ENCODE data around the gene NEK11.
"Not testable (repeated sequence)": the region's sequence is repeated elsewhere in the genome, so short reads cannot be mapped to it uniquely, and the experiment has no call there.

Gene NEK11

GRCh38 chr3:131306242-131306641, 279.6 kb downstream of the NEK11 start:
- no peak for DNase-seq

- no peak for DNase-seq
Measured at GRCh38 chr3:131314318-131314717, 287.6 kb downstream of the NEK11 start.

GRCh38 chr3:131315162-131315561, 288.5 kb downstream of the NEK11 start:
- DNase-seq: no peak

- no peak for DNase-seq
Measured at GRCh38 chr3:131317667-131318066, 291.0 kb downstream of the NEK11 start.

- DNase-seq: no peak
Measured at GRCh38 chr3:131323014-131323413, 296.3 kb downstream of the NEK11 start.

- no peak for DNase-seq
Measured at GRCh38 chr3:131323792-131324191, 297.1 kb downstream of the NEK11 start.

- DNase-seq: no peak
Measured at GRCh38 chr3:131324923-131325322, 298.2 kb downstream of the NEK11 start.

GRCh38 chr3:131326307-131326706, 299.6 kb downstream of the NEK11 start:
- no peak for DNase-seq

GRCh38 chr3:131328721-131329120, 302.0 kb downstream of the NEK11 start:
- no peak for DNase-seq

GRCh38 chr3:131329774-131330173, 303.1 kb downstream of the NEK11 start:
- DNase-seq: no peak

- DNase-seq: not testable (repeated sequence)
Measured at GRCh38 chr3:131331456-131332085, 304.9 kb downstream of the NEK11 start.

- DNase-seq: no peak
Measured at GRCh38 chr3:131338948-131339640, 312.4 kb downstream of the NEK11 start.

- no peak for DNase-seq
Measured at GRCh38 chr3:131341761-131342160, 315.1 kb downstream of the NEK11 start.

- no peak for DNase-seq
Measured at GRCh38 chr3:131348911-131349310, 322.2 kb downstream of the NEK11 start.

- no peak for DNase-seq
Measured at GRCh38 chr3:131349454-131349853, 322.8 kb downstream of the NEK11 start.

- no peak for DNase-seq
Measured at GRCh38 chr3:131349946-131350347, 323.3 kb downstream of the NEK11 start.

GRCh38 chr3:131350506-131350905, 323.8 kb downstream of the NEK11 start:
- no peak for DNase-seq

GRCh38 chr3:131353016-131353877, 326.6 kb downstream of the NEK11 start:
- DNase-seq: no peak

GRCh38 chr3:131353986-131354385, 327.3 kb downstream of the NEK11 start:
- DNase-seq: no peak

- DNase-seq: no peak
Measured at GRCh38 chr3:131356006-131356595, 329.4 kb downstream of the NEK11 start.

- no peak for DNase-seq
Measured at GRCh38 chr3:131357275-131357674, 330.6 kb downstream of the NEK11 start.

- DNase-seq: no peak
Measured at GRCh38 chr3:131360191-131360755, 333.6 kb downstream of the NEK11 start.

GRCh38 chr3:131361066-131361463, 334.4 kb downstream of the NEK11 start:
- not testable (repeated sequence) for DNase-seq

All from CD4-positive, alpha-beta T cell treated with Interleukin-17A for 4 hours (primary cell).